GM12891 (cell line): ENCODE data around the gene SKIC3.

Source experiments
- POLR2A ChIP-seq: IDR thresholded peaks from 2 replicates; pipeline ENCODE4 v1.6.1; 2011; ENCODE audit warnings: low read depth, low read length, control low read depth
- POLR2AphosphoS5 ChIP-seq: IDR thresholded peaks from 2 replicates; pipeline ENCODE4 v1.6.1; 2011; ENCODE audit warnings: low read depth, low read length, control low read depth

GRCh38 chr5:95564450-95564849 is 9.7 kb upstream of the SKIC3 start:
- TF ChIP-seq POLR2AphosphoS5, result no peak
- TF ChIP-seq POLR2A, result no peak
